IPS-18a (cell line): Measurements from ENCODE around the gene AIFM3.

Experiments
- H3K27ac ChIP-seq: one replicate; pipeline ENCODE4 v1.5.1; 2013; ENCODE audit warnings: low read length
- H3K27me3 ChIP-seq: one replicate; pipeline ENCODE4 v1.6.1; 2013; ENCODE audit warnings: mild to moderate bottlenecking, low read length; ENCODE audit not compliant: control insufficient read depth, insufficient read depth
- H3K36me3 ChIP-seq: one replicate; pipeline ENCODE4 v1.6.1; 2013; ENCODE audit warnings: low read depth, low read length; ENCODE audit not compliant: control insufficient read depth
- H3K4me1 ChIP-seq: one replicate; pipeline ENCODE4 v1.6.1; 2013; ENCODE audit warnings: low read depth, low read length; ENCODE audit not compliant: control insufficient read depth
- H3K4me3 ChIP-seq: one replicate; pipeline ENCODE4 v1.5.1; 2013; ENCODE audit warnings: low read length
- H3K9ac ChIP-seq: one replicate; pipeline ENCODE4 v1.6.1; 2013; ENCODE audit warnings: mild to moderate bottlenecking, low read length, moderate library complexity
- H3K9me3 ChIP-seq: one replicate; pipeline ENCODE4 v1.6.1; 2013; ENCODE audit warnings: low read depth, low read length; ENCODE audit not compliant: control insufficient read depth

Gene AIFM3

GRCh38 chr22:20990184-20991180 is 23.4 kb downstream of the AIFM3 start:
- H3K4me1 ChIP-seq = no peaks in the 10 kb centered on the region
- H3K36me3 ChIP-seq = peaks cover 8% of the 10 kb centered on the region
- H3K9me3 ChIP-seq = no peaks in the 10 kb centered on the region
- H3K27ac ChIP-seq = no peak overlapping the region
- no peak overlapping the region for H3K4me3 ChIP-seq
- no peaks in the 10 kb centered on the region for H3K27me3 ChIP-seq
- no peak overlapping the region for H3K9ac ChIP-seq

DNA sequence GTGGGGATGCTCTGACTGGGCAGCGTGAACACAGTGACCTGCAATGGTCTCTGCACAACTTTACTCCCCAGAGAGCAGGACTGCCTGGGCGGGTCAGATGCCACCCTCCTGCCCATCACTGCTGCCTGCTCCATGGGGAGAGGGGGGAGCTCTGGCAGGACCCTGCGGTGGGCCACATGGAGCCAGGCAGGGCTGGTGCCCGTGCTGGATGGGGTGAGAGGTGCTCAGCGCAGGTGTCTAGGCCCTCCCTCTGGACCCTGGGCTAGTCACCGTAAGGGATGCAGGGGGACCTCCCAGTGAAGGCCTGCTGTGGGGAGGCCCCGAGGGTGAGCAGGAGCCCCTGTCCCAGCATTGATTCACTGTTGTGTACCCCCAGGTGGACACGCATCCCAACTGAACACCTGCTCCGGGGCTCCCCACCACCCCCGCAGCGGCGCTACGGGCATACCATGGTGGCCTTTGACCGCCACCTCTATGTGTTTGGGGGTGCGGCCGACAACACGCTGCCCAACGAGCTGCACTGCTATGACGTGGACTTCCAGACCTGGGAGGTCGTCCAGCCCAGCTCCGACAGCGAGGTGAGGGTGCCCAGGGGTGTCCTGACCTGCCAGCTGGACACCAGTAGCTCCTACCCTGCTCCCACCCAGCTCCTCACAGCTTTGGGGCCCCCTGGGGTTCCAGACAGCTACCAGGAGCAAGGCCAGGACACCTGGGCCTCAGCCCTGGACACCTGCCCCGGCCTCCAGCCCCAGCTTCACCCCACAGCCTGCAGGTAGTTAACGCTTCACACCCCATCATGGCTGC is 24.4 kb downstream of the AIFM3 start:
- Histone ChIP-seq H3K9me3 (no peaks in the 10 kb centered on the region), H3K4me3 (no peak overlapping the region), H3K27ac (no peak overlapping the region), H3K27me3 (no peaks in the 10 kb centered on the region), H3K36me3 (peaks cover 3% of the 10 kb centered on the region), H3K9ac (no peak overlapping the region), H3K4me1 (no peaks in the 10 kb centered on the region)

DNA sequence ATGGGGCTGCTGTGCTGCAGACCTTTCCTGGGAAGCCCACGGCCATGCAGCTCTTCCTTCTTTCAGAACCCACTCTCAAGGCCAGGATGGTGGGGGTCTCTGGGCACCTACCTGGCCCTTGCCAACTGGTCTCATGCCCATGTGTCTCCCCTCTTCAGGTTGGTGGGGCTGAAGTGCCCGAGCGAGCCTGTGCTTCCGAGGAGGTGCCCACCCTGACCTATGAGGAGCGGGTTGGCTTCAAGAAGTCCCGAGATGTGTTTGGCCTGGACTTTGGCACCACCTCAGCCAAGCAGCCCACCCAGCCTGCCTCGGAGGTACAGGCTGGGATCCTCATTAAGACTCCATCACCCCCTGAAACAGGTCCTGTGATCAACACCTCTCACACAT is 25.0 kb downstream of the AIFM3 start:
- Histone ChIP-seq H3K27me3 (no peaks in the 10 kb centered on the region), H3K9ac (no peak overlapping the region), H3K4me3 (no peak overlapping the region), H3K4me1 (no peaks in the 10 kb centered on the region), H3K9me3 (no peaks in the 10 kb centered on the region), H3K36me3 (peaks cover 3% of the 10 kb centered on the region), H3K27ac (no peak overlapping the region)

GRCh38 chr22:20992456-20993303 is 25.6 kb downstream of the AIFM3 start:
- Histone ChIP-seq H3K4me3 (no peak overlapping the region), H3K4me1 (no peaks in the 10 kb centered on the region), H3K9ac (no peak overlapping the region), H3K27ac (no peak overlapping the region), H3K9me3 (no peaks in the 10 kb centered on the region), H3K36me3 (peaks cover 3% of the 10 kb centered on the region), H3K27me3 (no peaks in the 10 kb centered on the region)

- Histone ChIP-seq H3K36me3 (peaks cover 3% of the 10 kb centered on the region), H3K9ac (no peak overlapping the region), H3K4me3 (no peak overlapping the region)
Measured at GRCh38 chr22:20993304-20994127, 26.5 kb downstream of the AIFM3 start.

DNA sequence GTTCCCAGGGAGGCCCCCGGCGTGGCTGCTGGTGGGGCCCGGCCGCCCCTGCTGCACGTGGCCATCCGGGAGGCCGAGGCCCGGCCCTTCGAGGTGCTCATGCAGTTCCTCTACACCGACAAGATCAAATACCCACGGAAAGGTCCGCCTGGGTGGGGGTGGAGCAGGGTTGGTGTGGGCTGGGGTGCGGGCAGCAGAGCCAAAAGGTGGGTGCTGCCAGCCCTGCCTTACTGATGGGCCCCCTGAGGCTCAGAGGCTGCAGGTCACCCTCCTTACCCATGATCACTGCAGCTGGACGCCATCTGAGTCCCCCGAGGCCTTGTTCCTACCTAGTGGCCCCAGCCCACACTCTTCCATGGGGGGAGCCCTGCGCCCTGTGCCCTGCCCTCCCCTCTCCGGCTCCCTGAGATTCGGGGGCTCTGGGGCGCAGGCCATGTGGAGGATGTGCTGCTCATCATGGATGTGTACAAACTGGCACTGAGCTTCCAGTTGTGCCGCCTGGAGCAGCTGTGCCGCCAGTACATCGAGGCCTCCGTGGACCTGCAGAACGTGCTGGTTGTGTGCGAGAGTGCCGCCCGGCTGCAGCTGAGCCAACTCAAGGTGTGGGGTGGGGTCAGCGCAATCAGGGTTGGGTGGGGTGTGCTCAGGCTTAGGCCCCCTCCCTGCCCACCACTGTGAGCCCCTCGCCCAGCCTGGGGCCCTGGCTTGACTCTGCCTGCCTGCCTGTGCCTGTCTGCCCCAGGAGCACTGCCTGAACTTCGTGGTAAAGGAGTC is 27.3 kb downstream of the AIFM3 start:
- Histone ChIP-seq H3K36me3 (peaks cover 3% of the 10 kb centered on the region), H3K9ac (no peak overlapping the region), H3K27ac (no peak overlapping the region), H3K9me3 (no peaks in the 10 kb centered on the region), H3K27me3 (no peaks in the 10 kb centered on the region), H3K4me3 (no peak overlapping the region), H3K4me1 (no peaks in the 10 kb centered on the region)

More at GRCh38 chr22:20993304-20994127, 26.5 kb downstream of the AIFM3 start:
- Histone ChIP-seq H3K27me3 (no peaks in the 10 kb centered on the region), H3K9me3 (no peaks in the 10 kb centered on the region), H3K4me1 (no peaks in the 10 kb centered on the region), H3K27ac (no peak overlapping the region)

GRCh38 chr22:20994902-20995241 is 27.8 kb downstream of the AIFM3 start:
- H3K27me3 ChIP-seq = no peaks in the 10 kb centered on the region
- H3K27ac ChIP-seq = no peak overlapping the region
- H3K9me3 ChIP-seq = no peaks in the 10 kb centered on the region
- peaks cover 6% of the 10 kb centered on the region for H3K36me3 ChIP-seq
- no peak overlapping the region for H3K9ac ChIP-seq
- H3K4me3 ChIP-seq = no peak overlapping the region
- no peaks in the 10 kb centered on the region for H3K4me1 ChIP-seq

DNA sequence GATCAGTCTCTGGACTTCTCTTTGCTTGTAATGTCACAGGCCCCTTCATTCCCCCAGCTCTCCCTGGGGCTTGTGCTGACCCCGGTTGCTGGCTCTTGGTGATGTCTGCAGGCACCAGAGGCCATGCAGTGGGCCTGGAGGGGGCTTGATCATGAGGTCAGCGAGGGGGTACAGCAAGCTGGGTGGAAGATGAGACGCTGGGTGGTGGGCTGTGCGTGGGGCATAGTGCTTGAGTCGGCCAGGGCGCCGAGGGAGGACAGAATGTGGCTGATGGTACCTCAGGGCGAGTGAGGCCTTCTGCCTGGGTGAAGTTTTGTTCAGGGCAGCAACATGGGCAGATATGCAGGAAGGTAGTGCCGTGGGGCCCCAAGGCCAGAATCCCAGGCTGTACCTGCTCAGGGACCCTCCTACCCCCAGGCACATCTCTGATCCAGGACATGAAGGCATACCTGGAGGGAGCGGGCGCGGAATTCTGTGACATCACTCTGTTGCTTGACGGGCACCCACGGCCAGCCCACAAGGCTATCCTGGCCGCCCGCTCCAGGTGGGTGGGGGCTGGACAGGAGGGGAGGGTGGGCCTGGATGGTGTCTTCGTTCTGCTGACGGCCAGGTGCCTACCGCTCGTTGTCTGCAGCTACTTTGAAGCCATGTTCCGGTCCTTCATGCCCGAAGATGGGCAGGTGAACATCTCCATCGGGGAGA is 28.4 kb downstream of the AIFM3 start:
- peaks cover 6% of the 10 kb centered on the region for H3K36me3 ChIP-seq
- peaks cover 1% of the 10 kb centered on the region for H3K4me1 ChIP-seq
- H3K9me3 ChIP-seq = no peaks in the 10 kb centered on the region
- H3K27me3 ChIP-seq = no peaks in the 10 kb centered on the region
- H3K27ac ChIP-seq = no peak overlapping the region
- no peak overlapping the region for H3K9ac ChIP-seq
- H3K4me3 ChIP-seq = no peak overlapping the region

GRCh38 chr22:20996031-20996410 is 29.0 kb downstream of the AIFM3 start:
- no peaks in the 10 kb centered on the region for H3K27me3 ChIP-seq
- H3K27ac ChIP-seq = no peak overlapping the region
- no peak overlapping the region for H3K4me3 ChIP-seq
- H3K9me3 ChIP-seq = no peaks in the 10 kb centered on the region
- H3K4me1 ChIP-seq = peaks cover 7% of the 10 kb centered on the region
- H3K9ac ChIP-seq = no peak overlapping the region
- H3K36me3 ChIP-seq = peaks cover 6% of the 10 kb centered on the region
